Measurements from ENCODE around the gene ANKRD6.

Gene ANKRD6

DNA sequence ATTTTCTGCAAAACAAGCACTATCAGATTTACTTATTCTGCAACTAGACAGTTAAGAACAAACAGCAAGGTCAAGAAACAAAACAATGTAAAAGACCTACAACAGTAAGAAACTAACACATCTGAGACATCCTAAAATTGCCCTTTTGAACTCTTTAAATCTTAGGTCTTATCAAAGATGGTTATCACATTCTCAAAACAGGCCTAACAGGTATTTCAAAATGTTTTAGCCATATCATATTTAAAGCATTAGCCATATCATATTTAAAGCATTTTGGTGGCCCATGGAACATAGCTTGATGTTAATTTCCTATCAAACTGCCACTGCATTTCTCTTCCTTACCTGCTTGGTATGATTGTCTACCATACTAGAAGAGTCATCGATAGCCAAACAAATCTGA is 216.7 kb downstream of the ANKRD6 start:
- no peak for DNase-seq (ENCODE audit: low read depth)
- no peak overlapping the region for H3K4me3 ChIP-seq (ENCODE audit: low read length)
- TF ChIP-seq, protein P1, sequence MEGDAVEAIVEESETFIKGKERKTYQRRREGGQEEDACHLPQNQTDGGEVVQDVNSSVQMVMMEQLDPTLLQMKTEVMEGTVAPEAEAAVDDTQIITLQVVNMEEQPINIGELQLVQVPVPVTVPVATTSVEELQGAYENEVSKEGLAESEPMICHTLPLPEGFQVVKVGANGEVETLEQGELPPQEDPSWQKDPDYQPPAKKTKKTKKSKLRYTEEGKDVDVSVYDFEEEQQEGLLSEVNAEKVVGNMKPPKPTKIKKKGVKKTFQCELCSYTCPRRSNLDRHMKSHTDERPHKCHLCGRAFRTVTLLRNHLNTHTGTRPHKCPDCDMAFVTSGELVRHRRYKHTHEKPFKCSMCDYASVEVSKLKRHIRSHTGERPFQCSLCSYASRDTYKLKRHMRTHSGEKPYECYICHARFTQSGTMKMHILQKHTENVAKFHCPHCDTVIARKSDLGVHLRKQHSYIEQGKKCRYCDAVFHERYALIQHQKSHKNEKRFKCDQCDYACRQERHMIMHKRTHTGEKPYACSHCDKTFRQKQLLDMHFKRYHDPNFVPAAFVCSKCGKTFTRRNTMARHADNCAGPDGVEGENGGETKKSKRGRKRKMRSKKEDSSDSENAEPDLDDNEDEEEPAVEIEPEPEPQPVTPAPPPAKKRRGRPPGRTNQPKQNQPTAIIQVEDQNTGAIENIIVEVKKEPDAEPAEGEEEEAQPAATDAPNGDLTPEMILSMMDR (conservative IDR thresholded peaks at IDR 0.05; ENCODE audit: low read depth, low read length) = no peak

DNA sequence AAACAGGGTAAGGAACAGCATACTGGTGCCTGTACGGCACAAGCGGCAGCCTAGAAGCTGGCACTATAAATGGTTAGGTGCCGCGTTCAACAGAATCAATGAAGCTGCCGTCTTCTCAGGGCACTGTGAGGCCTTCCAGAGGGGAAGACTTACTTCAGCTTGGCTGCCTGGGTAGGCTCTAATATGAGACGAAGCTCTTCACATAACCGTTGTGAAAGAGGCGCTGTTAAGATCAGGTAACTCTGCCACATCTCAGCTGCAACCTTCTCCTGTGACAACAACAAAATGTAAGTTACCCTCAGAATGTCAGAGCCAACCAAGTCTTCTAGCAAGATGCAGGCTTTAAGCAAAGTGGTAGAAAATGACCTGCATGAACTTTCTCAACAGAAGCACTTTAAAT is 217.6 kb downstream of the ANKRD6 start:
- TF ChIP-seq, protein P1 (conservative IDR thresholded peaks at IDR 0.05; ENCODE audit: low read depth, low read length) = no peak
- H3K4me3 ChIP-seq (ENCODE audit: low read length) = no peak overlapping the region
- no peak for DNase-seq (ENCODE audit: low read depth)

DNA sequence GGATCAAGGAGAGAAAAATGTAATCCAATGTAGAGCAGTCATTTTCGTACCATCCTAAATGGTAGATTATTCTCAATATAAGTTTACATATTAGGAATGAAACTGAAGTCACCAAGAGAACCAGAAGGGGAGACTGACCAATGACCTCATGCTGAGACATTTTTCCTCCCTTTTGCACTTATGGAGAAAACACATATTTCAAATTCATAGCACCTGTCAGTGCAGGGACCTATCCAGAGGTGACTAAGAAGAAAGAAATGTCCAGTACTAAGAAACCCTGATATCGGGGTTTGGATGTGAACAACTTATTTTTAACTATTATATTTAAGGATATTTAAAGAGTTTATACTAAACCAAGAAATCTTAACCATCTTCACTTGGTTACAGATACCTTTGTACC is 222.2 kb downstream of the ANKRD6 start:
- DNase-seq (ENCODE audit: low read depth) = no peak
- no peak overlapping the region for H3K4me3 ChIP-seq (ENCODE audit: low read length)
- TF ChIP-seq, protein P1 (conservative IDR thresholded peaks at IDR 0.05; ENCODE audit: low read depth, low read length) = no peak

DNA sequence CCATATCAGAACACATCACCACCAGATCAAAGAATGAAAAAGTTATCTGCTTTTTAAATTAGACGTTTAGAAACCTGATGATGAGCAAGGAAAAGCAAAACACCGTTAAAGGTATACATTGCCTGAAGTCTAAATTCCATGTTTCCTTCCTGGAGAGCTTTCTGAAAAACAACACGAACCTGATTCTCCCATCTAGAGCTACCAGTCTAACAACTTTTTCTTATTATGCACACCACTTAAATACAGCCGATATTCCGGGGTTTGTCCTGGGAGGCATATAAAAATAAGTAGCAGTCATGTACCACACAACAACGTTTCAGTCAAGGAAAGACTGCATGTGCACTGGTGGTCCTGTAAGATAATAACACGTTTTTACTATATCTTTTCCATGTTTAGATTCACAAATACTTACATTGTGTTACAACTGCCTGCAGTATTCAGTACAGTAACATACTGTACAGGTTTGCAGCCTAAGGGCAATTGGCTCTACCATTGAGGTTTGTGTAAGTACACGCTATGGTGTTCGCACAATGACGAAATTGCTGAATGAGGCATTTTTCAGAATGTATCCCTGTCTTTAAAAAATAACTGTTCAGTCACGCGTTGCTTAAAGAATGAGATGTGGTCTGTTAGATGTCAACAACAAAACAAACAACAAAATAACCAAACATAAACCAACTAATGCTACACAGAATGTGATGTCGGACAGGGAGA is 224.7 kb downstream of the ANKRD6 start:
- H3K4me3 ChIP-seq (ENCODE audit: low read length) = no peak overlapping the region
- DNase-seq (ENCODE audit: low read depth) = no peak
- TF ChIP-seq, protein P1 (conservative IDR thresholded peaks at IDR 0.05; ENCODE audit: low read depth, low read length) = no peak

DNA sequence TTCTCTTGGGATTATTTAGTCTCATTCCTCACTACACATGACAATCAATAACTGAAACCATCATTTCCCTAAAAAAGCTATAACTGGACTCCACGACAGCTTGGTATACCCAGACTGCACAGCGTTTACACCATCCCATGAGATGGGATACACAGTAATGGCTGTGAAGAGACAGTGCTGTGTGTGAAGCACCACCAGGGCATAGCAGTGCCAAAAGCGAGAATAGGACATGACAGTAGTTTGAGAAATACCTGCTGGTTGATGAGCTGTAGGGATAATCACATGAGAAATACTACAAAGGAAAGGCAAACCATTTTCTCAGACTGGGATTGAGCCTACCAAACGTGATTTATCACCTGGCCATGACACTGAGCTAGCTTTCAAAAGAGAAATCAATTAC is 228.0 kb downstream of the ANKRD6 start:
- H3K4me3 ChIP-seq (ENCODE audit: low read length) = no peak overlapping the region
- no peak for DNase-seq (ENCODE audit: low read depth)
- TF ChIP-seq, protein P1 (conservative IDR thresholded peaks at IDR 0.05; ENCODE audit: low read depth, low read length) = no peak

DNA sequence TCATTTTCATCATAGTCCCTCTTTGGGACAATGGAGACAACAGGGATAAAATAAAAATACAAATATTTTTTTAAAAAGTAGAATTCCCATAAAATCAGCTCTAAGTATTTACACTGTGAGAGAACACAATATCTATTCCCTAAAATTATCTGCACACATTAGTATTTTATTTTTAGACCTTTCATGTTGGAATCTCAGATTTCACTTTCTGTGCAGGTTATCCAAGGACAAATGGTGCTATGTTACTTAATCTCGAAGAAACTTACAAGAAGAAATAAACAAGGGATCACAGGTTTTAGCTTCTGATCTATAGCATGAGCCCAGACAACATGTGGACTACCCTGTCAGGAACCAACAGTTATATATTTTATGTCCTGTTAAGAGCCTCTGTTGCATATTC is 228.6 kb downstream of the ANKRD6 start:
- DNase-seq (ENCODE audit: low read depth) = no peak
- no peak overlapping the region for H3K4me3 ChIP-seq (ENCODE audit: low read length)
- TF ChIP-seq, protein P1 (conservative IDR thresholded peaks at IDR 0.05; ENCODE audit: low read depth, low read length) = no peak

DNA sequence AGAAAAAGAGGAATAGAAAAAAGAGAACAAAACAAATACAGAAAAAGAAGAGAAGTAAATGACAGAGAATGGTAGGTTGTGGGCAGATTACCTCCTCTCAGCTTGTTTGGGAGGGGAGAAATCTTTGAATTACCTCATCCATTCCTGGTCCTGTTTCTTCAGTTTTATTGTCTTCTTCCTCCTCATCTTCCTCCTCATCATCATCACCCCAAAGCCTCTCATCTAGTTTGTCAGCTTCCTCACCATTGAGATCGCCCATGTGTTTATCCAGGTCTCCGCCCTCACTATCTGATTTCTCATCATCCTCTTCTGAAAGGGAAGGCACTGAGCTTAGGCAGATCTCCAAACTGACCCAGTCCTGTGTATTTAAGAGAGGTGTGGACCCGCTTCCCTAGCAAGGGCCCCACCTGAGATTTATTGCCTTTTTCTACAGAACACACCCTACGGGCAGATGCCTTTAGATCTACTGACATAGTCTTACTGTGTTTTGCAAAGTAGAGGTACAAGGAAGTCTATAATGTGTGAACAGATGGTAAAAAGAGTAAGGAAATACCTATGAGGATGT is 229.8 kb downstream of the ANKRD6 start:
- TF ChIP-seq, protein P1 (conservative IDR thresholded peaks at IDR 0.05; ENCODE audit: low read depth, low read length) = no peak
- no peak for DNase-seq (ENCODE audit: low read depth)
- no peak overlapping the region for H3K4me3 ChIP-seq (ENCODE audit: low read length)

All from retinal pigment epithelial cell (primary cell).